GM12878 (cell line): ENCODE data around the gene KIRREL2.

ENCODE experiments used
- EP300 ChIP-seq, 2 experiments: fragments of 150-350 bp in 1 of 2; IDR thresholded peaks; 2 replicates each; pipeline ENCODE4 v1.6.1; 2011 to 2012; ENCODE audit warnings: low read depth in 2 of 2, low read length in 2 of 2, borderline replicate concordance in 1 of 2, improper control_type of control experiment in 1 of 2, inconsistent platforms in 1 of 2; ENCODE audit not compliant: control insufficient read depth in 1 of 2
- ESRRA ChIP-seq: IDR thresholded peaks from 2 replicates; pipeline ENCODE4 v1.6.1; 2012; ENCODE audit warnings: mild to moderate bottlenecking, low read length, improper control_type of control experiment
- SP1 ChIP-seq: IDR thresholded peaks from one replicate; pipeline ENCODE4 v1.6.1; 2011; ENCODE audit warnings: low read depth, low read length
- TAF1 ChIP-seq: IDR thresholded peaks from 2 replicates; pipeline ENCODE4 v1.6.1; 2011; ENCODE audit warnings: mild to moderate bottlenecking, low read depth, low read length, borderline replicate concordance
- YY1 ChIP-seq: IDR thresholded peaks from 2 replicates; pipeline ENCODE4 v1.6.1; 2011; ENCODE audit warnings: low read depth, mild to moderate bottlenecking, low read length
- TF ChIP-seq, protein P1 (sequence below), 3 experiments: IDR thresholded peaks in 2 of 3; conservative IDR thresholded peaks in 1 of 3; 2 replicates each; pipeline ENCODE4 v1.5.1; 2011; ENCODE audit warnings: low read depth in 3 of 3, low read length in 3 of 3, mild to moderate bottlenecking in 3 of 3, control low read depth in 2 of 3, moderate library complexity in 2 of 3, inconsistent platforms in 1 of 3, mixed read lengths in 1 of 3; ENCODE audit not compliant: control insufficient read depth in 2 of 3, insufficient read depth in 1 of 3; ENCODE audit errors: extremely low read depth in 1 of 3

DNA sequence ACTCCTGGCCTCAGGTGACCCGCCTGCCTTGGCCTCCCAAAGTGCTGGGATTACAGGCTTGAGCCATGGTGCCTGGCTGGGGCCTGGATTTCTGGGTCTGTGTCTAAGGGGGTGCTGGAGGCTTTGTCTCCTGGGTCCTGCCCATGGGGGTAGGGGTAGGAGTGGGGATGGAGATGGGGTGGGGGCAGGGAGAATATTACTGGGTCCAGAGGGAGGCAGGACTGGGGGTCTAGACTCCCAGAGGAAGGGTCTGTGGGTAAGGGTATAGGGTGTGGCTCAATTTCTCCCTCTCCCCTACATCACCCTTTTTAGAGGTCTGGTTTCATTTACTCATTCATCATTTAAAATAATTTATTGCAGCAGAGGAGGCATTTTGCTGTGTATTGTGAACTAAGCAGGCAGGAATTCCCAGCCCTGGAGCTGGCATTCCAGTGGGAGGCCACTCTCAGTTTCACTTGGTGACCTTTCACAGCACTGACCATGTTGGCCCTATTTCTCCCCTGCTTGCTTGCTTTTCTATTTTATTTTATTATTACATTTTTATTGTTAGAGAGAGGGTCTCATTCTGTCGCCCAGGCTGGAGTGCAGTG, 44.4 kb downstream of the KIRREL2 start:
- TF ChIP-seq, protein P1, sequence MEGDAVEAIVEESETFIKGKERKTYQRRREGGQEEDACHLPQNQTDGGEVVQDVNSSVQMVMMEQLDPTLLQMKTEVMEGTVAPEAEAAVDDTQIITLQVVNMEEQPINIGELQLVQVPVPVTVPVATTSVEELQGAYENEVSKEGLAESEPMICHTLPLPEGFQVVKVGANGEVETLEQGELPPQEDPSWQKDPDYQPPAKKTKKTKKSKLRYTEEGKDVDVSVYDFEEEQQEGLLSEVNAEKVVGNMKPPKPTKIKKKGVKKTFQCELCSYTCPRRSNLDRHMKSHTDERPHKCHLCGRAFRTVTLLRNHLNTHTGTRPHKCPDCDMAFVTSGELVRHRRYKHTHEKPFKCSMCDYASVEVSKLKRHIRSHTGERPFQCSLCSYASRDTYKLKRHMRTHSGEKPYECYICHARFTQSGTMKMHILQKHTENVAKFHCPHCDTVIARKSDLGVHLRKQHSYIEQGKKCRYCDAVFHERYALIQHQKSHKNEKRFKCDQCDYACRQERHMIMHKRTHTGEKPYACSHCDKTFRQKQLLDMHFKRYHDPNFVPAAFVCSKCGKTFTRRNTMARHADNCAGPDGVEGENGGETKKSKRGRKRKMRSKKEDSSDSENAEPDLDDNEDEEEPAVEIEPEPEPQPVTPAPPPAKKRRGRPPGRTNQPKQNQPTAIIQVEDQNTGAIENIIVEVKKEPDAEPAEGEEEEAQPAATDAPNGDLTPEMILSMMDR (IDR thresholded peaks at IDR 0.05 in 2 of 3, conservative IDR thresholded peaks at IDR 0.05 in 1 of 3; ENCODE audit: control insufficient read depth in 2 of 3, extremely low read depth in 1 of 3, insufficient read depth in 1 of 3, low read depth in 3 of 3, low read length in 3 of 3) = no peak
- TF ChIP-seq YY1 (no peak), SP1 (no peak), TAF1 (no peak), ESRRA (no peak), EP300 (IDR thresholded peaks at IDR 0.05; ENCODE audit: borderline replicate concordance in 1 of 2, control insufficient read depth in 1 of 2, low read depth in 2 of 2, low read length in 2 of 2) (no peak)
